ENCODE data around the gene WDR72. TPM values are rescaled to one million over a fixed set of nuclear protein-coding genes. Genes with fewer than 3 reads are reported as not detected.

The WDR72 gene
- total and polyA plus RNA-seq, 2 of the 4 experiments (the other 2 are of a cell fraction): not detected

- H3K14ac ChIP-seq (replicated peaks; ENCODE audit: low read depth, low read length): no peak overlapping the region
- no peak overlapping the region for H3K18ac ChIP-seq (ENCODE audit: low read depth, low read length)
- H3K27ac ChIP-seq (ENCODE audit: insufficient read depth, low read length): no peak overlapping the region
- H2BK20ac ChIP-seq (ENCODE audit: low read depth, low read length): no peak overlapping the region
- H4K20me1 ChIP-seq (ENCODE audit: insufficient read depth, low read length): no peaks in the 10 kb centered on the region
- TF ChIP-seq SMC3 (IDR thresholded peaks at IDR 0.05; ENCODE audit: low read depth, low read length) (no peak), BHLHE40 (IDR thresholded peaks at IDR 0.05; ENCODE audit: low read depth, low read length) (no peak), POLR2A (IDR thresholded peaks at IDR 0.05; ENCODE audit: low read depth, low read length) (no peak)
- no peaks in the 10 kb centered on the region for H3K9me1 ChIP-seq (ENCODE audit: insufficient read depth, low read length)
- dilution Hi-C loops (cut with HindIII; ENCODE audit: low sequenced_read_pairs, unreplicated experiment) (no loop called here), in situ Hi-C loops (cut with MboI; ENCODE audit: low sequenced_read_pairs) (no loop called here), intact Hi-C loops (cut with micrococcal nuclease) (no loop called here)
- H3K4me1 ChIP-seq (ENCODE audit: control insufficient read depth, insufficient read depth, low read length): no peaks in the 10 kb centered on the region
- ChIA-PET CTCF (no interaction called here), POLR2A (ENCODE audit: unreplicated experiment) (no interaction called here)
- no peak overlapping the region for H2BK5ac ChIP-seq (ENCODE audit: low read depth, low read length, poor library complexity, severe bottlenecking)
- DNase-seq (no peak), ATAC-seq (ENCODE audit: low read depth) (no peak)
- H4K8ac ChIP-seq (ENCODE audit: low read depth in 2 of 2, low read length in 2 of 2): no peak overlapping the region
- H3K79me1 ChIP-seq (ENCODE audit: low read depth in 1 of 2, low read length in 2 of 2): no peaks in the 10 kb centered on the region
- H3K36me3 ChIP-seq (ENCODE audit: control insufficient read depth, insufficient read depth, low read length): no peaks in the 10 kb centered on the region
- H3K56ac ChIP-seq (ENCODE audit: extremely low read depth, insufficient read depth, low read length): no peak overlapping the region
- no peaks in the 10 kb centered on the region for H3K27me3 ChIP-seq (ENCODE audit: control insufficient read depth, insufficient read depth, low read length)
- H3K4ac ChIP-seq (ENCODE audit: low read depth, low read length): no peak overlapping the region
- H2AK9ac ChIP-seq (replicated peaks; ENCODE audit: low read depth, low read length, poor library complexity): no peak overlapping the region
- no peak overlapping the region for H4K5ac ChIP-seq (ENCODE audit: low read depth, low read length)
- no peak overlapping the region for H3K4me3 ChIP-seq (ENCODE audit: insufficient read depth, low read depth, low read length)
- no CpG with 5 or more reads among the region's 2 CpGs for WGBS, 2 experiments (ENCODE audit: extremely low coverage in 2 of 2, insufficient read length in 1 of 2)
- no peak overlapping the region for H2BK15ac ChIP-seq (ENCODE audit: low read depth, low read length)
- no peak overlapping the region for H3K4me2 ChIP-seq (ENCODE audit: low read depth, low read length)
- no peak overlapping the region for H2AK5ac ChIP-seq (ENCODE audit: low read depth, low read length)
- H4K91ac ChIP-seq (ENCODE audit: insufficient read depth, low read depth, low read length): no peak overlapping the region
- BruUV-seq (replicated peaks): no TSS peak
- H3K9ac ChIP-seq (ENCODE audit: low read depth, low read length): no peak overlapping the region
- peaks cover 12% of the 10 kb centered on the region; the same call in 1 of the 2 replicates for H3K9me3 ChIP-seq (ENCODE audit: control insufficient read depth, insufficient read depth, low read length)
- H3K23ac ChIP-seq (ENCODE audit: low read depth, low read length): no peak overlapping the region
- no peak overlapping the region for H2AFZ ChIP-seq (replicated peaks; ENCODE audit: low read length, poor library complexity)
- H2BK120ac ChIP-seq (ENCODE audit: low read depth, low read length): no peak overlapping the region
Measured at GRCh38 chr15:53520996-53521395, 238.5 kb downstream of the WDR72 start.

Data from IMR-90 (cell line).